ENCODE measurements around the gene STAT3. TPM values are rescaled to one million over a fixed set of nuclear protein-coding genes. Genes with fewer than 3 reads are reported as not detected.

STAT3 gene
- polyA plus RNA-seq, 1 of the 3 experiments (the other 2 are of a cell fraction): 35.7 TPM

GRCh38 chr17:42296012-42296411 lies 92.2 kb downstream of the STAT3 start:
- Histone ChIP-seq H3K4me3 (ENCODE audit: low read depth in 2 of 2, low read length in 1 of 2) (no peak overlapping the region), H3K9me2 (no peaks in the 10 kb centered on the region), H3K36me3 (replicated peaks in 1 of 2; ENCODE audit: control insufficient read depth in 1 of 2, insufficient read depth in 2 of 2, low read length in 1 of 2) (no peaks in the 10 kb centered on the region), H3K9me3 (no peaks in the 10 kb centered on the region), H2AFZ (ENCODE audit: low read depth) (no peak overlapping the region), H3K27me3 (ENCODE audit: insufficient read depth) (no peaks in the 10 kb centered on the region), H3K4me2 (no peak overlapping the region), H4K20me1 (ENCODE audit: insufficient read depth) (no peaks in the 10 kb centered on the region), H3F3A (replicated peaks; ENCODE audit: insufficient read depth) (peaks cover 2% of the 10 kb centered on the region), H3K4me1 (ENCODE audit: control insufficient read depth in 1 of 2, insufficient read depth in 2 of 2, low read depth in 1 of 2, low read length in 1 of 2) (no peaks in the 10 kb centered on the region), H3K27ac (ENCODE audit: low read depth in 2 of 2, low read length in 1 of 2) (no peak overlapping the region), H3K9ac (no peak overlapping the region), H3K79me2 (ENCODE audit: insufficient read depth) (no peaks in the 10 kb centered on the region)
- no peak for TF ChIP-seq MEF2A (IDR thresholded peaks at IDR 0.05; ENCODE audit: borderline replicate concordance, low read depth)
- TF ChIP-seq TCF12 (IDR thresholded peaks at IDR 0.05): no peak
- TF ChIP-seq, protein P1, sequence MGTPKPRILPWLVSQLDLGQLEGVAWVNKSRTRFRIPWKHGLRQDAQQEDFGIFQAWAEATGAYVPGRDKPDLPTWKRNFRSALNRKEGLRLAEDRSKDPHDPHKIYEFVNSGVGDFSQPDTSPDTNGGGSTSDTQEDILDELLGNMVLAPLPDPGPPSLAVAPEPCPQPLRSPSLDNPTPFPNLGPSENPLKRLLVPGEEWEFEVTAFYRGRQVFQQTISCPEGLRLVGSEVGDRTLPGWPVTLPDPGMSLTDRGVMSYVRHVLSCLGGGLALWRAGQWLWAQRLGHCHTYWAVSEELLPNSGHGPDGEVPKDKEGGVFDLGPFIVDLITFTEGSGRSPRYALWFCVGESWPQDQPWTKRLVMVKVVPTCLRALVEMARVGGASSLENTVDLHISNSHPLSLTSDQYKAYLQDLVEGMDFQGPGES (IDR thresholded peaks at IDR 0.05; ENCODE audit: low read depth, low read length): no peak
- no peak for TF ChIP-seq GABPA (IDR thresholded peaks at IDR 0.05; ENCODE audit: low read depth)
- no peak for TF ChIP-seq RFX5 (IDR thresholded peaks at IDR 0.05; ENCODE audit: low read length)
- DNase-seq: no peak
- POLR2A ChIA-PET: interaction anchor here (0.6 kb wide), 1 partner anchor 89 kb away, joined by 4 read pairs; no protein-coding TSS in a partner anchor
- WGBS (ENCODE audit: low lambda C conversion rate): 96% methylated on average over 3 of the region's 3 CpGs
- CTCF ChIA-PET: interaction anchor here (0.9 to 1.5 kb wide), 4 partner anchors 16 to 110 kb away, joined by 3 read pairs; no protein-coding TSS in a partner anchor

- Histone ChIP-seq H3K9me3 (no peaks in the 10 kb centered on the region), H3K36me3 (replicated peaks in 1 of 2; ENCODE audit: control insufficient read depth in 1 of 2, insufficient read depth in 2 of 2, low read length in 1 of 2) (no peaks in the 10 kb centered on the region), H2AFZ (ENCODE audit: low read depth) (no peak overlapping the region), H3K9ac (no peak overlapping the region), H3K27me3 (ENCODE audit: insufficient read depth) (no peaks in the 10 kb centered on the region), H3K79me2 (ENCODE audit: insufficient read depth) (no peaks in the 10 kb centered on the region), H3F3A (replicated peaks; ENCODE audit: insufficient read depth) (peaks cover 4% of the 10 kb centered on the region), H3K4me1 (ENCODE audit: control insufficient read depth in 1 of 2, insufficient read depth in 2 of 2, low read depth in 1 of 2, low read length in 1 of 2) (no peaks in the 10 kb centered on the region), H4K20me1 (ENCODE audit: insufficient read depth) (no peaks in the 10 kb centered on the region), H3K4me2 (no peak overlapping the region), H3K9me2 (no peaks in the 10 kb centered on the region), H3K4me3 (ENCODE audit: low read depth in 2 of 2, low read length in 1 of 2) (no peak overlapping the region), H3K27ac (ENCODE audit: low read depth in 2 of 2, low read length in 1 of 2) (no peak overlapping the region)
- TF ChIP-seq, protein P2, sequence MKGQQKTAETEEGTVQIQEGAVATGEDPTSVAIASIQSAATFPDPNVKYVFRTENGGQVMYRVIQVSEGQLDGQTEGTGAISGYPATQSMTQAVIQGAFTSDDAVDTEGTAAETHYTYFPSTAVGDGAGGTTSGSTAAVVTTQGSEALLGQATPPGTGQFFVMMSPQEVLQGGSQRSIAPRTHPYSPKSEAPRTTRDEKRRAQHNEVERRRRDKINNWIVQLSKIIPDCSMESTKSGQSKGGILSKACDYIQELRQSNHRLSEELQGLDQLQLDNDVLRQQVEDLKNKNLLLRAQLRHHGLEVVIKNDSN (IDR thresholded peaks at IDR 0.05; ENCODE audit: borderline replicate concordance, low read depth): no peak
- TF ChIP-seq YY1 (IDR thresholded peaks at IDR 0.05; ENCODE audit: low read depth) (no peak), MXI1 (IDR thresholded peaks at IDR 0.05; ENCODE audit: low read depth, low read length) (no peak)
- TF ChIP-seq, protein P1 (IDR thresholded peaks at IDR 0.05; ENCODE audit: low read depth, low read length): no peak
- ChIA-PET POLR2A (no interaction called here), CTCF (interaction anchor here (1.2 to 1.6 kb wide), 3 partner anchors 17 to 111 kb away, joined by 3 to 6 read pairs (median 5); no protein-coding TSS in a partner anchor)
- no peak for DNase-seq
- 80% methylated on average over 12 of the region's 12 CpGs for WGBS (ENCODE audit: low lambda C conversion rate)
Observed at GRCh38 chr17:42294469-42295398, 93.5 kb downstream of the STAT3 start.
